ENCODE results near the gene KCNMB1.

Gene KCNMB1

DNA sequence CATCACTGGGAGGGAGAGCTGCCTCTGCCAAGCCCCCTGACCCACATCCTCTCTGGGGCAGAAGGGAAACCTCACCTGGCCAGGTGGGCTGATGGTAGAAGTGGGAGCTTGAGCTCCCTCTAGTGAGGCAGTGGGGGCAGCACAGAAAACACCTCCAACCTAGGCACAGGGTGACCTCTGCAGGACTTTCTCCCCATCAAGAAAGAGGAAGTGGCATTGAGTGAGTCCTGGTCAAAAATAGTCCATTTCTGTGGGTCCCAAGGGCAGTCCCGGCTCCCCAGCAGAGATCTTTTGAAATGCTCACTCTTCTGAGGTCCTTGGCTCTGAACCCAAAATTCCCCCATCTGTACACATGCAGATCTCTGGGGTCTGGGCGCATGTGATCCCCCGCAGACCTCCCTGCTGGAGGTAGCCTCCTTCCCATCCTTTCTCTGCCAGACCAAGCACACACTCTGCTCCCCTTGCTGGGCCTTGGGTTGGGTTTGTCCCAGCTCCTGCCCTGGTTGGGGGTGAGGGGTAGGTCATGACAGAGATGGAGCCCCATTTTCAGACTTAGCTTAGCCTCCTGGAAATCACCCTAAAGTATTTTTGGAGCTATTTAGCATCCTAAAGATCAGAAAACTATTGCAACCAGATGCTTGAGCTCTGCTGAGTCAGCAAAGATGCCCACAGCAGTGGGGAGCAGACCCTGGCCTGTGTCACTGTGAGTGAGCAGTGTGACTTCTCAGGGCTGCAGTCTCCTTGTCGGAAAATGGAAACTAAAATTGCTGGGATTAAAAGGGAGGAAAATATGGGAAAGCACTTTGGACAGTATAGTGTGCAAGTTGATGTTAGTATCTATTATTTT is 50.0 kb downstream of the KCNMB1 start:
- DNase-seq = peak; percentile 61

DNA sequence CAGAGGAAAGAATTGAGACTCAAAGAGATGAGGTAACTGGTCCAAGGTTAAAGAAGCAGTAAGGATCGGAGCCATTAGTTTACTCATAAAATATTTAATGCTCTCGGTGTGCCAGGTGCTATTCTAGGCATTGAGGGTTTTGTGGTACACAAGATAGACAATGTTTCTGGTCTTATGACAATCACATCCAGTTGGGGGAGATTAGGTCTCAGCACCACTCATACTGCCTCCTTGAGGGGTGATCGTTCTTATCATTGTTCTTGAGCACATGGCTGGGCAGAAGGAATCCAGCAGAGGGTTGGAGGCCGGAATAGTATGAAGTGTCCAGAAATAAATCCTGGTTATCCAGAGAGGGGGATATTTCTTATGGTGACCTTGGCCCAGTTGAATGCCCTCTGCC is 50.9 kb downstream of the KCNMB1 start:
- DNase-seq = no peak

DNA sequence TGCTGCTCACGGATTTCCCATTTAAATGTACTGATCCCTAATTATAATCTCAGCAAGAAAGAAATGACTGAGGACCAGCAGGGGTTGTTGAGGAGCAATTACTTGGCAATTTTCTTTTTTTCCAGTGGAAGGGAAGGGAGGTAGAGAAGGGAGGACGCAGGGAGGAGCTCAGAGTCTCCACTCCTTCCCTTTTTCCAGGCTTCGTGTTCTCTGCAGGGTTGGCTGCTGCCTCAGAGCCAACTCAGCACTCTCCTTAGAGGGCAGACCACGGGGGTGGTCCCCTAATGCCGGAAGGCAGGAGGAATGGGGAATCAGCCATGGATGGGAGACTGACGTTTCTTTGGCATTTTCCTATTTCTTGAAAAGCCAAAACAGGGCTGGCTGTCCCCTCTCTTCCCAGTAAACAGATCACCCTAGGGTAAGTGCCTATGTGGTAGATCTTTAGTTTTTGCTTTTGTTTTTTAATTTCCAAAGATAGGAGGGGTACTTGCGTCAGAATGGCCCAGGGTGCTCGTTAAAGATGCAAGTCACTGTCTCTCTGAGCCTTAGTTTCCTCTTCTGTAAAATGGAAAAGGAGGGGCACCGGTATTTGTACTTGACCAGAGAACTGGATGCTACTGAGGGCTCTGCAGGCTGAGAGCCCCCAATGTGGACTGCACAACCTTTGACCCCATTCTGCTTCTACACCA is 52.0 kb downstream of the KCNMB1 start:
- no peak for DNase-seq

DNA sequence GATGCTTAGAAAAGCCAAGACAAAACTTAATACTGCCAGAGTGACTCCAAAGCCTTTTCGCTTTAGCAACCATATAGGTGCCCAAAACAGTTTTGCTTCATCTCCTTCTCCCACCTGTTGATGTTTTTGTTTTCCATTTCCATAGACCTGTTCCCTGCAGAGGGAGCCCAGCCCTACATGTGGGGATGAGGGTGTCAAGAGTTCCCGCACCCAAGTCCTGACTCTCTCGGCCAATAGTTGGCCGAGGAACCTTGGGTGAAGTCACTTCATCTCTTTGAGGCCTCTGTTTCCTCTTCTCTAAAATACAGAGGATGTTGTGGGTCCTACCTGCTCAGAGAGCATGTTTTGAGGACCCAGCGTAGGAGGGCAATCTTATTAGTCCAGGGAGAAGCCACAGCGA is 53.1 kb downstream of the KCNMB1 start:
- no peak for DNase-seq

DNA sequence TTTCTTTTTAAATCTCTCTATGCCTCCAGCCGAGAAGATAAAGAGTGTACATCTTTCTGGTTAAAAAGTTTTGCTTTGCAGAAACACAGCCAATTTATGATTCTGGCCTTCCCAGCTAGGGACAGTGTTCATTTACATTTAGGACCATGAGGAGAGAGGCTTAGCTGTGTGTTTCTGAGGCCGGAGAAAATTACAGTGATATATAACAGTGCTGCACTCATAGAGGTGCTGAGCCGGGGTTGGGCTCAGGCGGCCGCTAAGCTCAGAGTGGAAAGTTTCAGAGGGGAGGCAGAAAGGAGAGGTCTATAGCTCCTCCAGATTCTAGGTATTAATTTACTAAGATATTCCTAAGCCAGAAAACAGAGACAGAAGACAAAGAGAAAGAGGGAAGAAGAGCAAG is 54.5 kb downstream of the KCNMB1 start:
- peak; percentile 29 for DNase-seq

DNA sequence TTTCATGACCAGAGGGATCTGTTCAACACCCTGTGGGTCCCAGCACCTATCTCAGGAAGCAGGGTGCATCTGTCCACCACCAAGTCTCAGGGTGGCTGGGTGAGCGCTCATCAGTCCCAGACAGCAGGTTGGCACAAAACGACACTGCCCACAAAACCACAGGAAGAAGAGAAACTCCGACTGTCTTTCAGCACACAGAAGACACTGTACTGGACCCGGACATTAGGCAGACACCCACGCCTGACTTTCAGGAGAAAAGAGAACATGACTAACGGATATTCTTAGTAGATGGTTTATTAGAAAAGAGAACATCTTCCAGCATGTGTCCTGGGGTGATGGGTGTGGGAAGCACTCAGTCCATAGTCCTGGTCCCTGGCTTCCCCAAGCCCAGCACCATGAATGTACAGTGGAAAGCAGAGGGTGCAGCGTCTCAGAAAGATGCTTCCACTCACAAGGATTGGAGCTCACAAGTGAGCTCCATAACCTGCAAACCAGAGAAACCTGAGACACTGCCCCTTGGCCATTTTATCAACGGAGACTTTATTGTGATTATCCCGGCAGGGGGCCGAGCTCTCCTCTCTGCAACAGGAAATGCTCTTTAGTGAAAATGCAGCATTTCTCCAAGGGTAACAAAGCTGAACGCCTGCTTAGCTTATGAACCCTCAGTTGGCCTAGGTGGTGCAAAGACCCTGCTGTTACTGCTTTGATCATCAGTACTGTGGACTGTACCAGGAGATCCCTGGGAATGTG is 55.8 kb downstream of the KCNMB1 start:
- peak; percentile 40 for DNase-seq

DNA sequence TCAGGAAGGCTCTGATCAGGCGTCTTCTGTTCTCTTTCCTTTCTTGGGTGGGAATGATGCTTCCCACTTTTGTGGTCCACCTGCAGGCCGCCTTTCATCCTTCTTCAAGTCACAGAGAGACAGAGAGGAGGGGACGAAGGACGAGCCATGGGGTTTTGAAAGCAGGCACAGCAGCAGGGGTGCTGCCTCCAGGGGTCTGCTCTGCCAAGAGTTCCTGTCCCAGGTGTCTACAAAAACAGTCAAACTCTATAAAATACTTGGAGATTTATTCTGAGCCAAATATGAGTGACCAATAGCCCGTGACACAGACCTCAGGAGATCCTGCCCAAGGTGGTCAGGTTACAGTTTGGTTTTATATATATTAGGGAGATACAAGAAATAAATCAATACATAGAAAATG is 57.1 kb downstream of the KCNMB1 start:
- DNase-seq = no peak

DNA sequence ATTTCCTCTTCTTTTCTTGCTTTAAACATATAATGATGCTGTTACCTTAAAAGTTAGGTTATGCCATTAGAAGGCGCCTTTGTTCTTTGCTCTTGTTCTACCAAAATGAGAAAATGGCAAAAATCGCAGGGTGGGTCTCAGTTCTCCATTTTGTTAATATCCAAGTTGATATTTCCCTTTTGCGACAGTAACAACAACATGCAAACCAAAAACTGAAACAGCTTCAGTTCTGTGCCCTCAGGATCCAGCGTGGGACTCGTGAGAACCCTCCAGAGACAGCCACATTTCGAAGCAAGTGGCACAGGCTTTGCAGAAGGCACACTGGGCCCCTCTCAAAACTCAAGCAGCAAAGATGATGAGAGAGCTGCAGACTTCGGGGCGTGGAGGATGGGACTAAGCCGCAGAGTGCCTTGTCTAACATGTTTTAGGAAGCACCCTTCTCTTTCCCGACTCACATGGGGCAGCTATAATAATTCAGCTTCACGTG is 58.6 kb downstream of the KCNMB1 start:
- DNase-seq = peak; percentile 25

DNA sequence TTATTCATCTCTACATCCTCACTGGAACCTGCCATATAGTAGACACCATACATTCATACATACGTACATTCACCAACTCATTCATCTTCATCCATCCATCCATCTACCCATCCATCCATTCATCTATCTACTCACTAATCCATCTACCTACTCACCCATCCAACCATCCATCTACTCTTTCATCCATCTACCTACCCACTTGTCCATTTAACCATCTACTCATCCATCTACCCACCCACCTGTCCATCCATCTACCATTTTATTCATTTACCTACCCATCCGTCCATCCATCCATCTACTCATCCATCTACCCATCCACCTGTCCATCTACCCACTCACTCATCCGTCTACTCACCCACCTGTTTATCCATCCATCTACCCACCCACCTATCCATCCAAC is 59.6 kb downstream of the KCNMB1 start:
- no peak for DNase-seq

DNA sequence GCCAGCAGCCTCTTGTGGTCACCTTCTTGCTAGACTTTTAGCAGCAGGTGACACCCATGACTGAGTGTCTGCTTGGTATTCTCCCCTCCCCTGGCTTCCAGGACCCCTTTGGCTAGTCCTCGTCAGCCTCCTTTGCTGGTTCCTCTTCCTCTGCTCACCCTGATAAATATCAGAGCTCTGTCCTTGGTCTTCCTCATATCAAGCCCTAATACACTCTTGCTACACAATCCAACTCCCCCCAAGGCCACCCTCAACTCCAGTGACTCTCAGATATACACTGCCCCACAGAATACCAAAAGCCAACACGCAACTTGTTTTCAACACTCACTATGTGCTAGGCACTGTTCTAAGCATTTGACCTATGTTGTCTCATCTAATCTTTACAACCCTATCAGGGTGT is 61.3 kb downstream of the KCNMB1 start:
- no peak for DNase-seq

DNA sequence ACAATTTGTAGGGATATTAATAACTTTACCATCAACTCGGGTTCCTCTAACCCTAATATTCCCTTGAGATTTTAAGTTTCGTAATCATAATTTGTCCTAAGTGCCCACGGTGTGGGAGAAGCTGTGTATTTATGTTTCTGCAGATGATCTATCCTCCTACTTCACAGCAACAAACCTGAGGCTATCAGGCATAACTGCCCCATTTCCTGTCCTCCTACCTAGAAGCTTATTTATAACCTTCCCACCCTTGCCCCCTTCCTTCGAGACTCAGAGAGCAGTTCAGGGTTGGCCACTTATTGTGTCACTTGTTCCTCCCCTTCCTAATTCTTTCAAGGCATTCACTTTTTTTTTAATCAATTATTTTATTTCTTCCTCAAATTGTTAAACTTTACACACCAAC is 62.0 kb downstream of the KCNMB1 start:
- DNase-seq = no peak

All from activated naive CD4-positive, alpha-beta T cell treated with anti-CD3 and anti-CD28 coated beads, Interleukin-2, amount 50 U/mL, for 16 hours (primary cell).